Measurements from ENCODE around the gene GATAD2A.
"Not testable (repeated sequence)": the region's sequence is repeated elsewhere in the genome, so short reads cannot be mapped to it uniquely, and the experiment has no call there.

Gene GATAD2A, protein sequence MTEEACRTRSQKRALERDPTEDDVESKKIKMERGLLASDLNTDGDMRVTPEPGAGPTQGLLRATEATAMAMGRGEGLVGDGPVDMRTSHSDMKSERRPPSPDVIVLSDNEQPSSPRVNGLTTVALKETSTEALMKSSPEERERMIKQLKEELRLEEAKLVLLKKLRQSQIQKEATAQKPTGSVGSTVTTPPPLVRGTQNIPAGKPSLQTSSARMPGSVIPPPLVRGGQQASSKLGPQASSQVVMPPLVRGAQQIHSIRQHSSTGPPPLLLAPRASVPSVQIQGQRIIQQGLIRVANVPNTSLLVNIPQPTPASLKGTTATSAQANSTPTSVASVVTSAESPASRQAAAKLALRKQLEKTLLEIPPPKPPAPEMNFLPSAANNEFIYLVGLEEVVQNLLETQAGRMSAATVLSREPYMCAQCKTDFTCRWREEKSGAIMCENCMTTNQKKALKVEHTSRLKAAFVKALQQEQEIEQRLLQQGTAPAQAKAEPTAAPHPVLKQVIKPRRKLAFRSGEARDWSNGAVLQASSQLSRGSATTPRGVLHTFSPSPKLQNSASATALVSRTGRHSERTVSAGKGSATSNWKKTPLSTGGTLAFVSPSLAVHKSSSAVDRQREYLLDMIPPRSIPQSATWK

DNA sequence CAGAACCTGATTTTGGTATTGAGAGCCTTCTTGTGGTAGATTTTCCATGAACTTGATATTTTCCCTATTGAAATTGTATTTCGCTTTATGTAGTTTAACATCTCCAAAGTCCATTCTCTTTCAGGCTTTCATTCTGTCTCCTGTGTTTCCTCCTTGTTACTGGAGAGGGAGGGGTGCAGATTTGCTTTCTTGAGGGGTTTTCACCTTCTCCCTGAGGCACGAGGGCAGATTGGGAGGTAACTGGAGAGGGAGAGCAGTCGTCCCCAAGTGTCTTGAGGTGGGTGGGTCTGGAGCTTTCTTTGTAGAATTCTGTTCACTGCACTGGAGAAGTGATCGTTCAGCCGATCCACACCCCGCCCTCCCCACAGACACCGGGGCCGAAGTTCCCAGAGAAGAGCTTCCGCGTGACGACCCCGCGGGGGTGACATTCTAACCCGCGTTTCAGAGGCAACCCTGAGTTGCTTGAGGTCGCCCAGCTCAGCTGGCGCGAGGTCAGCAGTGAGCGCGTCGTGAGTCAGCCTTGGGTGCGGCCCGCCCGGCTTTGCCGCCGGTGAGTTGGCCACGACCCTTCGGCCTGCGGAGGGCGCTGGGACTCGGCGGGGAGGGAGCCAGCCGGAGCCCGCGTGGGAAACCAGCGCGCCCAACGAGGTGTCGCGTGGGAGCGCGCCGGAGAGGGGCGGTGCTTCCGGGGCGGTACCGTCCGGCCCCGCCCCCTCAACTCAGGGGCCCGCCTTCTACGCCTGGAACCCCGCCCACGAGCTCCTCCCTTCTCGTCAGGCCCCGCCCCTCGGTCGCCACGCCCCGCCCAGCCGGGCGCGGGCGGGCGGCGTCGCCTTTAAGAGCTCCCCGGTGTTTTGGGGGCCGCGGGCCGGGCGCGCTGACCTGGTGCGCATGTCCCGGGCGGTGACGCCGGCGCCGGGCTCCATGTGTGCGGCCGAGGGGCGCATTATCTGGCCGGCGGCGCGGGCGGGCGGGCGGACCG, at the start of gene GATAD2A:
TSS of gene GATAD2A (plus strand) at position 797 of the 982 bp plus-strand sequence. CDS start 59,671 bp downstream, outside the sequence.
- DNase-seq (ENCODE audit: low spot score), result peak; percentile 93

DNA sequence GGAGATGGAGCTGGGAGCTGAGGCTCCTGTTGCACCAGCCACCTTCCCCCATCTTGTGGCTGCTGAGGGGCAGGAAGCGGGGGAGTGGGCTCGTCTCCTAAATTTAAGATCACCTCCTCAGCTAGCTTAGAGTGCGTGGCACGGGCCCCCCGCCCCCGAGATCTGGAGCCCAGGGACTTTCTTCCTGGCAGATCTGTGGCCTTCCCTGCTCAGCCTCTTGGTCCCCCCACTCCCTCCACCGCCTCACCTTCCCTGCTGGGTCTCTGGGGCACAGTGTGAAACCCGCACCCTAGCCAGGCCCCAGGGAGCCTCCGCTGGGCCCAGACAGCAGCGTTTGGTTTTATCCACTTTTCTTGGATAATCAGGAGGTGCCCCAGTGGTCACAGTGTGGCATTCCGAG, 49.0 kb upstream of the GATAD2A start:
- no peak for DNase-seq (ENCODE audit: low spot score)

DNA sequence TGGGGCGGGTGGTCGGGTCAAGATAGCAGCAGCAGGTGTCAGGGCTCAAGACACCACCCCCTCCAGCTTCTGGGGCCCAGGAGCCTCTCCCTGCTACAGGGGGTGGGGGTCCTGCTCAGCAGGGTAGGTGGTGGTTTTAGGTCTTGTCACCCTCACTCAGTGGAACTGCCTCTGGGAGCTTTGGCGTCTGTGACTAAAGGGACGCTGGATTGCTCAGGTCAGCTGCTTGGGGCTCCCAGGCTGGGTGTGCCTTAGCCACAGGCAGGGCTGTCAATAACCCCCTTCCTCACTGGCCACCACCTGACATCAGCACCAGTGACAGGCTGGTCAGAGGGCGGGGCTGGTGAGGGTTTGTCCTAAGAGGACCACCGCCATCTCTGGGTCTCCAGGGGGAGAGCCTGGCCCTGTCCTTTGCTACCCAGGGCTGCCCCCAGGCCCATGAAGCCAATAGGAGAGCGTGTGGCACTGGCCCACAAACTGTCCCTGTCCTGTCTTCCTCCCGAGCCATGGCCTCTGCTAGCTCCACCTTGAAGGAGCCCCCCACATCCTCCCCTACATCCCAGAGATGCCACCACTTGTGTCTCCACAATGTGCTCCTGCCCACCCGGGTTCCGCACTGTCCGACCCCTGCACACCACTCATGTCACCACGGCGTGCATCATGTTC, 48.4 kb upstream of the GATAD2A start:
- DNase-seq (ENCODE audit: low spot score), result no peak

DNA sequence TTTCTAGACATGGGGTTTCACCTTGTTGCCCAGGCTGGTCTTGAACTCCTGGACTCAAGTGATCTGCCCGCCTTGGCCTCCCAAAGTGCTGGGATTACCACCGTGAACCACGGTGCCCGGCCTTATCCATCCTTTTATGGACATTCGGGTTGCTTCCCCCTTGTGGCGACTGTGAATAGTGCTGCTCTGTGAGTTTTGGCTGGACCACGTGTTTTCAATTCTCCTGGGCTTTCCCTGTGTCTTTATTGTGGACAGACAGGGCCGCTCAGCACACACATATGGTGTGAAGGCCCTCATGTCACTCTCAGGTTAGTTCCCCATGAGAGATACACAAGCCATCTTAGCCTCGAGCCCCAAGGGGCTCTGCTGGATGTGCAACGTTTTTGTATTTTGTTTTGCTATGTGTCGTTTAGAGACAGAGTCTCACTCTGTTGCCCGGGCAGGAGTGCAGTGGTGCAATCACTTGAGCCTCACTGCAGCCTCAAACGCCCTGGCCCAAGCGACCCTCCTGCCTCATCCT, 44.3 kb upstream of the GATAD2A start:
- peak; percentile 85 for DNase-seq (ENCODE audit: low spot score)

DNA sequence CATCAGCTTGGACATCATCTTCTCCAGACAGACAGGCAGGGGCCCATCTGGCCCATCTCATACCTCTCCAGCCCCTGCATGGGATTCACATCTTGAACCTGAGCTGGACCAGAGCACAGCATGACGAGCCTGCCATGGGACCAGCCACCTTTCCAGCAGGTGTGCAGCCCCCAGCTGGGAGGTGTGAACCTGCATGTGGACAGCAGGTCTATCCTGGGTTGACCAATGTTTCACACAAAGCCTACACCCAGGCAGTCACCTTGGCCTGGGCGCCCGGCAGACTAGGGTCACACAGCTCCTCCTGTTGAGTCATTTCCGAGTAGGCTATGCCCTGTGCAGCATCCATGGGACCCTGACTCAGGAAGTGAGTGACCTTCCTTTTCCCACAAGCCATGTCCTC, 43.4 kb upstream of the GATAD2A start:
- no peak for DNase-seq (ENCODE audit: low spot score)

DNA sequence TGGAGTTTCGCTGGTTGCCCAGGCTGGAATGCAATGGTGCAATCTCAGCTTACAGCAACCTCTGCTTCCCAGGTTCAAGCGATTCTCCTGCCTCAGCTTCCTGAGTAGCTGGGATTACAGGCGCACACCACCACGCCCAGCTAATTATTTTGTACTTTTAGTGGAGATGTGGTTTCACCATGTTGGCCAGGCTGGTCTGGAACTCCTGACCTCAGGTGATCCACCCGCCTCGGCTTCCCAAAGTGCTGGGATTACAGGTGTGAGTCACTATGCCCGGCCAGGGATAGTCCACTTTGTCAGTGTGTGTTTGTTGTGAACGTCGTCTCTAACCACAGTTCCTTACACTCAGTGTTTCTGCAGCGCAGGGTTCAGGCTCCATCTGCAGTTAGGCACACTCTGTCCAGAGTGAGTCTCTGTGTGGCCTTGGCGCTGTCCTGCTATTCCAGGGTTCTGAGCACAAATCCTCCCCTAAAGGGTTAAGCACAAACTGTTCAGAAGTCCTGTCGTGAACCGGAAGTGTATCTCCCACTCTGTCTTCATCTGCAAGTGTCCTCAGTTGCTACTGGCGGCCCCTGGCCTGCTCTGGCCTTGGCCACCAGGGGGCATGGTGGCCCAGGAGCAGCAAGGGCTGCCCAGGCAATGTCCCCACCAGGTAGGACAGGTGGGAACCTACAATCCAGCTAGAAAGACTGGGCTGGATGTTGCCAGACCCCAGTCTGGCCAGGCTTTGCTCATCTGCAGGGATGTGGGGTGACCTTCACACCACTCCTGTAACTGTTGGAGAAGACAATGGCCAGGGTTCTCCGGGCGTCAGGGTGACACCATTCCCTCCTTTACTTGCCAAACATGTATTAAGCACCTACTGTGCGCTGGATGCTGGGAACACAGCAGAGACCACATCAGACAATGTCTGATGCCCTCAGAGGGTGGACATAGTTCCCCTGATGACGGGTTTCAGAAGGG, 38.8 kb upstream of the GATAD2A start:
- peak; percentile 87 for DNase-seq (ENCODE audit: low spot score)

DNA sequence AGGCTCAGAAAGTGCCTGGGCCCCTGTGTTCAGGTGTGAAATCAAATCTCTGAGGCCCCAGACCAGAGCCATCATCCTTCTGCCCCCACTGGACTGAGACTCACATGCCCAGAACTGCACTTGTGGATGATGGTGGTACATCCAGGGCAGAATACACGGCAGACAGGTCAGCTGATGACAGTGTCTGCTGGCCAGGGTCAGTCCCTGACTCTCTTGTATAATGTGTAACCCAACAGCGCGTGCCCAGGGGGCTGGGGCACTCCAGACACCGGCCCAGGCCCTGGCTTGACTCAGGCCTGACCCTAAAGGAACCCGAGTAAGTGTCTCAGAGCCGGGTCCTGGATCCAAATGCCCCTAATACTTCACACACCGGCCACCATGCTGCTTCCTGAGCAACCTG, 37.4 kb upstream of the GATAD2A start:
- DNase-seq (ENCODE audit: low spot score), result no peak

DNA sequence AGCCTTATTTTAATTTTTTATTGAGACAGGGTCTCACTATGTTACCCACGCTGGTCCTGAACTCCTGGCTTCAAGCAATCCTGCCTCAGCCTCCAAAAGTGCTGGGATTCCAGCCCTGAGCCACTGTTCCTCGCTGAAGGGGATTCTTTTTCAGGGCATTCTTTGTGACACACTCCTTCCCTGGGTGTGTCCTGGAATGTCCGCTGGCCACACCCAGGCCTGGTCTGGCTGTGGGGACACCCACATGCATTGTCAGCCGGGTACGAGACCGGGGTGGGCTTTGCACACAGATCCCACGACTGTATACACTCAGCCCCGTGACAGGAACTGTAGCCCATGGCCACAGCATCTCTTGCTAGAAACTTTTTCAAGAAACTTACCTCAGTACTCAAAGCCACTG, 34.4 kb upstream of the GATAD2A start:
- DNase-seq (ENCODE audit: low spot score), result no peak

DNA sequence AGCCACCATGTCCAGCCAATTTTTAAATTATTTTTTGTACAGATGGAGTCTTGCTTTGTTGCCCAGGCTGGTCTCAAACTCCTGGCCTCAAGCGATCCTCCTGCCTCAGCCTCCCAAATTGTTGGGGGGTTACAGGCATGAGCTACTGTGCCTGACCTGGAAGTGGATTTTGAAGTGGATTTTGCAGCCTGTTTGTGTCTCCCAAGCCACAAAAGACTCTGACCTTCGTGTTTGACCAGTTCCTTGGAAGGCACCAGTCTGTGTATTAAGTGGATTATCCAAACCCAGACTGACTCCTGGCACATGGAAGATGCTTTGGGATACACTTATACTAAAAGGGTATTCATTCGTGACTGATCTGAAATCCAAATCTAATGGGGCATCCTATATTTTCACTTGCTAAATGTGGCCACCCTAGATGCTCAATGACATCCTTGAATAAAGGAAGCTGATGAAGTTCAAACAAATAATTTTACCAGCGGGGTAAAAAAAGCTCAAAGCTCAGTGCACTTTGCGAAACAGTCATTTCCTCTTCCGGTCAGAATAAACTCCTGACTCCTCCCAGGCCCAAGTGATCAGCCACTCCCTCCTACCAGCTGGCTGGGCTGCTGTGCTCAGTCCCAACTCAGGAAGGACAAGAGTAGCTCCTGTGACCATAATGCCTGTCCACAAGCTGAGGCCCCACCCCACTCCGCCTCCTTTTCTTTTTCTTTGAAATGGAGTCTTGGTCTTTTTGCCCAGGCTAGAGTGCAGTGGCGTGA, 32.6 kb upstream of the GATAD2A start:
- DNase-seq (ENCODE audit: low spot score), result no peak

DNA sequence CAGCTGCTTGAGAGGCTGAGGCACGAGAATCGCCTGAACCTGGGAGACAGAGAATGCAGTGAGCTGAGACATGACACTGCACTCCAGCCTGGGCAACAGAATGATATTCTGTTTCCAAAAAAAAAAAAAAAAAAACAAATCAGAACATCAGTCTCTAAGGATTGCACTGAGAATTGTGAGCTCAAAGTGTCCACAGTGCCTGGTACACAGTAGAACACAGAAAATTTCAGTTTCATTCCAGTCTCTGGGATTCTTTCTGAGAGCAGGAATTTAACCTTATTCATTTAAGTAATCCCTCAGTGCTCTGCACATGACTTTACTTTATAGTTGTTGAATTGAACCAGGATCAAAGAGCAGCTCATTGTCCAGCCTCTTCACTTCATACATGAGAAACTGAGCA, 25.9 kb upstream of the GATAD2A start:
- DNase-seq (ENCODE audit: low spot score), result no peak

DNA sequence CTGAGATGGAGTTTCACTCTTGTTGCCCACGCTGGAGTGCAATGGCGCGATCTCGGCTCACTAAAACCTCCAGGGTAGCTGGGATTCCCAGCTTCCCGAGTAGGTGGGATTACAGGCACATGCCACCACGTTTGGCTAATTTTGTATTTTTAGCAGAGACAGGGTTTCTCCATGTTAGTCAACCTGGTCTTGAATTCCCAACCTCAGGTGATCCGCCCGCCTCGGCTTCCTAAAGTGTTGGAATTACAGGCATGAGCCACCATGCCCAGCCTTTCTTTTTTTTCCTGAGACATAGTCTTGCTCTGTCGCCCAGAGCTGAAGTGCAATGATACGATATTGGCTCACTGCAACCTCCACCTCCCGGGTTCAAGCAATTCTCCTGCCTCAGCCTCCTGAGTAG, 25.2 kb upstream of the GATAD2A start:
- DNase-seq (ENCODE audit: low spot score), result not testable (repeated sequence)

DNA sequence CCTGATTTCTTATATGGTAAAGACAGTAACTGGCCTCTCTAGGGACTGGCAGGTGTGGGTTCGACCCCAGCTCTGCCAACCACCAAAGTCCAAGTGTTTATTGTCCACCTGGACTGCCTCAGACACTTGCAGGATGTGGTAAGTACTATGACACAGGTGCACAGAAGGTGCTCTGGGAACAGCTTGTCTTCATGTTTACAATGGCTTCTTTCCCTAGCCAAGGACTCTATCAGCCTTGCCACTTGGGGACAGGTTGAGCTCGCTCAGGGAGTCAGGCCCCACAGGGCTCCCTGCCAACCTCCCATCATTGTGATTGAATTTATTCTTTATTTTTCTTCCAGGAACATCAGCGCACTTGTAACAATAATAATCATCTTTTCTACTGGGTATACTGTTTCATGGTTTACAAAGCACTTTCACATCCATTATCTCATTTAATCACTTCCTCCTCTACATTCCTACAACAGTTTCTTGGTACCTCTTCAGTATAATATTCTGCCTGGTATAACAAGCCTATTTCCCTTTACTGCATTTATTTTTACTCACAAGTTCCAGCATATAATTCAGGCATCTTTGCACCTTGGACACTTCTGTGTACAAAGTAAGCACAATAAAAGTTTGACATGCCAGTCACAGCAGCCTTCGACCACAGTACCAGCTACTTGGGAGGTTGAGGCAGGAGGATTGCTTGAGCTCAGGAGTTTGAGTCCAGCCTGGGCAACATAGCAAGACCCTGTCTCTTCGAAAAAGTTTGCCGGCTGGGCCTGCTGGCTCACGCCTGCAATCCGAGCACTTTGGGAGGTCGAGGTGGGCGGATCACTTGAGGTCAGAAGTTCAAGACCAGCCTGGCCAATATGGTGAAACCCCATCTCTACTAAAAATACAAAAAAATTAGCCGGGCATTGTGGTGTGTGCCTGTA, 24.2 kb upstream of the GATAD2A start:
- no peak for DNase-seq (ENCODE audit: low spot score)

DNA sequence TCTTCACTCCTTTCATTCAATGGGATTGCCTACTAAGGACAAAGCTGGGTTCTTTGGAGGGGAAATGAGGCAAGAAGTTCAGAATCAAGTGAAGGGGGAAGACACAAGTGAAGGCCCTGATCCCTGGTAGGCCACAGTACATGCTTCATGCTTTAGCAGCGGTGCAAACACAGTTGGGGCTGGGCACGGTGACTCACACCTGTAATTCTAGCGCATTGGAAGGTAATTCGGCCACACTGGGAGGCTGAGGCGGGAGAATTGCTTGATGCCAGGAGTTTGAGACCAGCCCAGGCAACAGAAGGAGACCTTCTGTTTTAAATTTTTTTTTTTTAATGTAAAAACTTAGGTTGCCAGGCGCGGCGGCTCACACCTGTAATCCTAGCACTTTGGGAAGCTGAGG, 23.4 kb upstream of the GATAD2A start:
- DNase-seq (ENCODE audit: low spot score), result no peak

DNA sequence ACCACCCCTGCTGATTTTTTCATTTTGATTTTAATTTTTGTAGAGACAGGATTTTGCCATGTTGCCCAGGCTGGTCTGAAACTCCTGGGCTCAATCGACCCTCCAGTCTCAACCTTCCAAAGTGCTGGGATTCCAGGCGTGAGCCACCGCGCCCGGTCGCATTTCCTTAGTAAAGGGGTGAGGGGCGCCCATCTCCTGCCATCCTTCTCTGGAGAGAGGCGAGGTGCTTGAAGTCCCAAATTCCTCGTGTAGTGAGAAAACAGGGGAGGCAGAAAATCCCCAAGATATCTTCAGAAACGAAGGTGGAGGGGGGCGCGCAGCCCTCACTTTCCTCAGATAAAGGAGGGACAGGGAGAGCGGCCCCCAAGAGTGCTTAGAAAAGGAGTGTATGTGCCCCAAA, 21.0 kb upstream of the GATAD2A start:
- no peak for DNase-seq (ENCODE audit: low spot score)

DNA sequence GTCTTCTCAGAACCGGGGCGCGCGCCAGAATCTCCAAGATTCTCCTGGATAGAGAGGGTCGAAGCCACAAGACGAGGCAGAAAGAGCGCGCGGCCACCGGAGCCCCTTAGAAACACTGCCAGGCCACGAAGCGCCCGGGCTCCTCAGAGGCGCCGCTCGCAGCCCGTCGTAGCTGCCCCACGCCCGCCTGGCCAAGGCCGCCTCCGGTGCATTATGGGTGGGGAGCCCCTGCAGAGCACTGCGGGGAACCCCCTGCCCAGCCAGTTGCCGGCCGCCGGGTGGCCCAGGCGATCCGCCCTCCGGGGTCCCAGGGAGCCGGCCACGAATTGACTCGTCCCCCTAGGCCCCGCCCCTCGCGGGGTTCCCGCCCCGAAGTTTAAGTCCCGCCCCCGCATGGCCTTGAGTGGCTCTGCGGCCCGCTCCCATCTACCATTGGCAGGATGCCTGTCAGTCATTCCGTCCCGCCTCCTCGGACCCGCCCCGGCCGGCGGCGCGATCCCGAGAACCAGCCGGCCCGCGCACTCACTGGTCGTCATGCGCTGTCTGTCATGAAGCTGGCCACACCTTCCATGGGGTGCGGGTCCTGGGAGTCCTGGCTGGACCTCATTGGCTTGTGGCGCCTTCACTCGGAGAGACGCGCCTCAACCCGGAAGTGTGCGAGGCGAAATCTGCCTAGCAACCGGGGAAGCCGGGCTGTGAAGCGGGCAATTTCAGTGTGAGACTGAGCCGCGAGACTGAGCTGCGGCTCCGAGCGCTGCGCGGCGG, 20.2 kb upstream of the GATAD2A start:
- peak; percentile 100 for DNase-seq (ENCODE audit: low spot score)

DNA sequence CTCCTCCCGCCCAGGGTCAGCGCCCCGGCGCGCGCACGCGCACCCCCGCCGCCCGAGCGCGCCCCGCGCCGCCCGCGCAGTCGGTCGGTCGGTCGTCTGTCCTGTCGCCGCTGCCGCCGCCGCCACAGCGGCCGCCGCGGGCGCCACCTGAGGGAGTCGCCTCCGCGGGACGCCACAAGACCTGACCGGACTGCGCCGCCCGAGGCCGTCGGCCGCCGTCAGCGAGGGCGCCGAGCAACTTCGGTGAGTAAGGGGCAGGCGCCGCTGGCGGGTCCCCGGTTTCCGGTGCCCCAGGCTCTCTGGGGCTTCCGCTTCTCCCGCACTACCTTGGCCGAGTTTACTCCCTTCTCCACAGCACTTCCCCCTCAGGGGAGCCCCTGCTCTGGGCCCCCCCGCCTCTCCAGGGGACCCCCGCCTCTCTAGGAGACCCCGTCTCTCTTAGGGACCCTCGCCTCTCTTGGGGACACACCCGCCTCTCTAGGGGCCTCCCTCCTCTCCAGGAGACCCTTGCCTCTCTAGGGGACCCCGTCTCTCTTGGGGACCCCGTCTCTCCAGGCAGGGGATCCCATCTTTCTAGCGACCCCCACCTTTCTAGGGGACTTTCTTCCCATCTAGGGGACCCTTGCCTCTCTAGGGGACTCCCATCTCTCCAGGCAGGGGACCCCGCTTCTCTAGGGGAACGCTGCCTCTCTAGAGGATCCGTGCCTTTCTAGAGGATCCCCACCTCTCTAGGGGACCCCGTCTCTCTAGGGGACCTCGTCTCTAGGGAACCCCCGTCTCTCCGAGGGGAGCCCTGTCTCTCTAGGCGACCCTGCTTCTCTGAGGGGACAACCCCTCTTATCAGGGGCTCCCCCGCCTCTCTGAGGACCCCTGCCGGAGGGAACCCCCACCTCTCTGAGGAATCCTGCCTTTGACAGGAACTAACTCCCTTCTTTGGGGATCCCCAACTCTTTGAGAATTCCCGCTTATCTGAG, 19.3 kb upstream of the GATAD2A start:
- DNase-seq (ENCODE audit: low spot score), result no peak

DNA sequence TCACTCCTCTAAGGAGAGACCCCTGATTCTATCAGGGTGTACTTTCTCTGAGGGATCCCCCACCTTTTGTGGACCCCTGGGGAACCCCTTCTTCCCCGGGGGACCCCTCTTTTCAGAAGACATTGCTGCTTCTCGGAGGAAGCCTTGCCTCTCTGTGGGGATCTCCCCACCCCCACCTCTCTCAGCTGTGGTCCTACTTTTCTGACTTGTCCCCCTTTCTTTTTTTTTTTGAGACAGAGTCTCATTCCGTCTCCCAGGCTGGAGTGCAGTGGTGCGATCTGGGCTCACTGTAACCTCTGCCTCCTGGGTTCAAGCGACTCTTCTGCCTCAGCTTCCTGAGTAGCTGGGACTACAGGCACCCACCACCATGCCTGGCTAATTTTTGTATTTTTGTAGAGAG, 18.4 kb upstream of the GATAD2A start:
- no peak for DNase-seq (ENCODE audit: low spot score)
